ENCODE measurements around the gene SLCO1A2.
"Not testable (repeated sequence)": the region's sequence is repeated elsewhere in the genome, so short reads cannot be mapped to it uniquely, and the experiment has no call there.

The SLCO1A2 gene

GRCh38 chr12:21334771-21335325, at the start of gene SLCO1A2:
Gene SLCO1A2 (minus strand): TSS chr12:21334917. CDS start chr12:21334647, 270 bp downstream.
- DNase-seq = no peak

- no peak for DNase-seq
These were observed 49.5 kb upstream of the SLCO1A2 start for GRCh38 chr12:21384261-21384660.

GRCh38 chr12:21381320-21381719, 46.6 kb upstream of the SLCO1A2 start:
- DNase-seq = not testable (repeated sequence)

- DNase-seq = no peak
These were observed 44.5 kb upstream of the SLCO1A2 start for GRCh38 chr12:21379218-21379617.

GRCh38 chr12:21372602-21373001, 37.9 kb upstream of the SLCO1A2 start, which contains the start of gene IAPP:
Gene IAPP (plus strand): TSS chr12:21372902. CDS start chr12:21373352, 450 bp downstream.
- DNase-seq = no peak

- no peak for DNase-seq
These were observed 36.2 kb upstream of the SLCO1A2 start for GRCh38 chr12:21370845-21371449.

- no peak for DNase-seq
These were observed 34.6 kb upstream of the SLCO1A2 start for GRCh38 chr12:21369141-21369980.

- DNase-seq = not testable (repeated sequence)
These were observed 25.9 kb upstream of the SLCO1A2 start for GRCh38 chr12:21360632-21361031.

- no peak for DNase-seq
These were observed 19.9 kb upstream of the SLCO1A2 start for GRCh38 chr12:21354641-21355040.

GRCh38 chr12:21353948-21354347, 19.2 kb upstream of the SLCO1A2 start:
- DNase-seq = no peak

- DNase-seq = no peak
These were observed 18.8 kb upstream of the SLCO1A2 start for GRCh38 chr12:21353487-21353886.

GRCh38 chr12:21350975-21351374, 16.3 kb upstream of the SLCO1A2 start:
- DNase-seq = no peak

- no peak for DNase-seq
These were observed 12.0 kb upstream of the SLCO1A2 start for GRCh38 chr12:21346542-21347205.

GRCh38 chr12:21343636-21344035, 8.9 kb upstream of the SLCO1A2 start:
- no peak for DNase-seq

- no peak for DNase-seq
These were observed 7.1 kb upstream of the SLCO1A2 start for GRCh38 chr12:21341769-21342168.

- DNase-seq = no peak
These were observed 5.7 kb upstream of the SLCO1A2 start for GRCh38 chr12:21340403-21340802.

GRCh38 chr12:21339921-21340320, 5.2 kb upstream of the SLCO1A2 start:
- DNase-seq = no peak

GRCh38 chr12:21337959-21338744, 3.4 kb upstream of the SLCO1A2 start:
- peak; percentile 37 for DNase-seq

- DNase-seq = peak; percentile 18
These were observed 2.7 kb upstream of the SLCO1A2 start for GRCh38 chr12:21337453-21337852.

- DNase-seq = no peak
These were observed 1.9 kb upstream of the SLCO1A2 start for GRCh38 chr12:21336656-21337055.

- no peak for DNase-seq
These were observed 3.9 kb downstream of the SLCO1A2 start for GRCh38 chr12:21330682-21331253.

- no peak for DNase-seq
These were observed 6.1 kb downstream of the SLCO1A2 start for GRCh38 chr12:21328578-21328977.

Measured in eye (tissue), 1 donor.